Esophagus muscularis mucosa (tissue), 4 donors: ENCODE data around the gene SLC25A43.

Source experiments
- EP300 ChIP-seq: sonication (generic); formaldehyde crosslinking; IDR thresholded peaks from one replicate; pipeline ENCODE4 v1.6.1; 2017; ENCODE audit warnings: antibody characterized with exemption
- POLR2A ChIP-seq: fragments of 450-650 bp; IDR thresholded peaks from one replicate; pipeline ENCODE4 v1.6.1; 2017; ENCODE audit warnings: antibody characterized with exemption, moderate library complexity, mild to moderate bottlenecking, low read depth
- POLR2AphosphoS5 ChIP-seq, 2 donors: sonication (generic); formaldehyde crosslinking; IDR thresholded peaks; one replicate each; pipeline ENCODE4 v1.6.1; 2017; ENCODE audit warnings: antibody characterized with exemption in 2 of 2
- TF ChIP-seq, protein P1 (sequence below), 3 experiments: fragments of 200-600 bp in 2 of 3; fragments of 450-650 bp in 1 of 3; sonication (generic) in 2 of 3; IDR thresholded peaks; one replicate each; pipeline ENCODE4 v1.5.1; 2017 to 2019; ENCODE audit warnings: antibody characterized with exemption in 3 of 3, mild to moderate bottlenecking in 2 of 3, moderate library complexity in 1 of 3

DNA sequence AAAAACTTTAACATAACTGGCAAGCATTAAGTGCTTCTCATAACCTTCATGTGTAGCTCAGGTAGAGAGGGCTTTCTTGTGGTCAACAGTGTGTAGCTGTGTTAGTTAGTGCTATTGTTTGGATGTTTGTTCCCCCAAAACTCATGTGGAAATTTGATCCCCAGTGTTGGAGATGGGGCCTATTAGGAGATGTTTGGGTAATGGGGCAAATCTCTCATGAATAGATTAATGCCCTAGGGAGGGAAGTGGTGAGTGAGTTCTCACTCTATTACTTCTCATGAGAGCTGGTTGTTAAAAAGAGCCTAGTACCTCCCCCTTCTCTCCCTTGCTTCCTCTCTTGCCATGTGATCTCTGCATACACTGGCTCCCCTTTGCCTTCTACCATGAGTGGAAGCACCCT, 16.5 kb upstream of the SLC25A43 start:
- TF ChIP-seq, protein P1, sequence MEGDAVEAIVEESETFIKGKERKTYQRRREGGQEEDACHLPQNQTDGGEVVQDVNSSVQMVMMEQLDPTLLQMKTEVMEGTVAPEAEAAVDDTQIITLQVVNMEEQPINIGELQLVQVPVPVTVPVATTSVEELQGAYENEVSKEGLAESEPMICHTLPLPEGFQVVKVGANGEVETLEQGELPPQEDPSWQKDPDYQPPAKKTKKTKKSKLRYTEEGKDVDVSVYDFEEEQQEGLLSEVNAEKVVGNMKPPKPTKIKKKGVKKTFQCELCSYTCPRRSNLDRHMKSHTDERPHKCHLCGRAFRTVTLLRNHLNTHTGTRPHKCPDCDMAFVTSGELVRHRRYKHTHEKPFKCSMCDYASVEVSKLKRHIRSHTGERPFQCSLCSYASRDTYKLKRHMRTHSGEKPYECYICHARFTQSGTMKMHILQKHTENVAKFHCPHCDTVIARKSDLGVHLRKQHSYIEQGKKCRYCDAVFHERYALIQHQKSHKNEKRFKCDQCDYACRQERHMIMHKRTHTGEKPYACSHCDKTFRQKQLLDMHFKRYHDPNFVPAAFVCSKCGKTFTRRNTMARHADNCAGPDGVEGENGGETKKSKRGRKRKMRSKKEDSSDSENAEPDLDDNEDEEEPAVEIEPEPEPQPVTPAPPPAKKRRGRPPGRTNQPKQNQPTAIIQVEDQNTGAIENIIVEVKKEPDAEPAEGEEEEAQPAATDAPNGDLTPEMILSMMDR (IDR thresholded peaks at IDR 0.05), result no peak
- TF ChIP-seq POLR2A (no peak), POLR2AphosphoS5 (IDR thresholded peaks at IDR 0.05) (no peak), EP300 (no peak)
